ENCODE data around the gene SCN2B. TPM values are rescaled to one million over a fixed set of nuclear protein-coding genes. Genes with fewer than 3 reads are reported as not detected.

SCN2B gene
- total and polyA plus RNA-seq, 10 of the 15 experiments (the other 5 are each of a cell fraction or from before 2014, with no cell fraction given): 0.01 TPM; not detected in 9

GRCh38 chr11:118126082-118126838 is 50.2 kb downstream of the SCN2B start:
- Histone ChIP-seq H3K4me2 (ENCODE audit: control insufficient read depth, insufficient read depth) (no peak overlapping the region), H3K79me2 (ENCODE audit: control insufficient read depth, insufficient read depth, low read length) (no peaks in the 10 kb centered on the region), H3K4me1 (ENCODE audit: control insufficient read depth, insufficient read depth, low read length) (no peaks in the 10 kb centered on the region), H3K4me3 (no peak overlapping the region), H3K9me3 (replicated peaks; ENCODE audit: control insufficient read depth, insufficient read depth, low read length) (no peaks in the 10 kb centered on the region), H2AFZ (ENCODE audit: control insufficient read depth, low read depth, low read length) (no peak overlapping the region; the same call in 1 of the 2 replicates), H3K9ac (ENCODE audit: control insufficient read depth, insufficient read depth, low read length) (no peak overlapping the region), H3K36me3 (ENCODE audit: control insufficient read depth in 2 of 2, insufficient read depth in 2 of 2, low read length in 1 of 2) (no peaks in the 10 kb centered on the region), H3K27ac (ENCODE audit: control insufficient read depth, insufficient read depth) (no peak overlapping the region), H3K27me3 (replicated peaks in 1 of 2; ENCODE audit: control insufficient read depth in 2 of 2, insufficient read depth in 2 of 2, low read length in 1 of 2) (peaks cover 0 to 2% of the 10 kb centered on the region in 2 experiments; a peak in 2 of 4 replicates), H4K20me1 (ENCODE audit: control insufficient read depth, insufficient read depth) (no peaks in the 10 kb centered on the region)
- DNase-seq (ENCODE audit: low read depth, low spot score): no peak
- no peak for FAIRE-seq
- no peak for TF ChIP-seq FOS (IDR thresholded peaks at IDR 0.05; ENCODE audit: borderline replicate concordance, extremely low read depth, insufficient read length)
- peak; percentile 47; the same call in 1 of the 2 replicates for TF ChIP-seq BACH1 (IDR thresholded peaks at IDR 0.05; ENCODE audit: borderline replicate concordance)
- TF ChIP-seq IRF5 (IDR thresholded peaks at IDR 0.05; ENCODE audit: borderline replicate concordance): no peak
- peak; percentile 50; the same call in 1 of the 2 replicates for TF ChIP-seq POLR2AphosphoS5 (IDR thresholded peaks at IDR 0.05; ENCODE audit: low read length)
- no peak for TF ChIP-seq SREBF1 (IDR thresholded peaks at IDR 0.05; ENCODE audit: low read length)
- TF ChIP-seq POLR2A (IDR thresholded peaks at IDR 0.05; ENCODE audit: low read depth, low read length): peak; percentile 55
- TF ChIP-seq MXI1 (IDR thresholded peaks at IDR 0.05; ENCODE audit: low read depth, low read length): no peak
- TF ChIP-seq MYB (IDR thresholded peaks at IDR 0.05; ENCODE audit: borderline replicate concordance, low read depth, low read length): no peak
- ChIA-PET POLR2A (interaction anchor here (0.7 kb wide), 1 partner anchor 10 kb away, joined by 3 read pairs; no protein-coding TSS in a partner anchor), CTCF (interaction anchor here (0.5 to 2.0 kb wide), 2 partner anchors 17 to 658 kb away, joined by 3 to 5 read pairs; no protein-coding TSS in a partner anchor), SMC1A (ENCODE audit: uncharacterized antibody, unreplicated experiment) (no interaction called here), RAD21 (ENCODE audit: unreplicated experiment) (no interaction called here)
- intact Hi-C loops (cut with micrococcal nuclease; ENCODE audit: unreplicated experiment) (no loop called here), in situ Hi-C loops (cut with MboI) (no loop called here)
- BruUV-seq (replicated peaks): no TSS peak
- WGBS (ENCODE audit: insufficient coverage, insufficient replicate concordance, low lambda C conversion rate, missing lambda C conversion rate): 14% methylated on average over 7 of the region's 7 CpGs
- ATAC-seq: no peak; the same call in 2 of the 3 replicates
